GM08714 (cell line): ENCODE data around the gene CCDC149.

Experiments
- H3K4me3 ChIP-seq: fragments of 200-500 bp; sonication (Bioruptor generic); 2 replicates; pipeline ENCODE4 v1.5.1; 2014; ENCODE audit warnings: mild to moderate bottlenecking, low read length, inconsistent platforms
- ZNF274 ChIP-seq: IDR thresholded peaks from 2 replicates; pipeline ENCODE4 v1.6.1; 2012; ENCODE audit warnings: mild to moderate bottlenecking, low read depth, low read length

Gene CCDC149

GRCh38 chr4:24896056-24896455 is 16.8 kb downstream of the CCDC149 start:
- no peak for TF ChIP-seq ZNF274
- no peak overlapping the region for H3K4me3 ChIP-seq

DNA sequence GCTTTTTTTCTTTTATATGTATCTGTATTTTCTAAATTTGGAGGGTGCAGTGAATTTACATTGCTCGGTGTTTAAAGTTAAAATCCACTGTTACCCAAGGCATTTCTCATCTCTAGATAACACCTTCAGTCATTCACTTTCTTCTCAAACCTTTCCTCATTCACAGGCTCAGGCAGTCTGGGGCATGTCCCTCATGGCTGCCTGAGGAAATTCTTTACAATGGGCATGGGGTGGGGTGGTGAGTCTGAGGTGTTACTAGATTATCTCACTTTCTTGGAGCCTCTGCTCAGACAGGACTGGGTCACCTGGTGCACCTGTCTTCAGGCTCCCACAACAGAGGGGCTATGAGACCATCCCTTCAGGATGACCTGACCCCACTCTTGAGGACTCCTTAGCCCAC is 17.4 kb downstream of the CCDC149 start:
- no peak for TF ChIP-seq ZNF274
- H3K4me3 ChIP-seq = no peak overlapping the region

DNA sequence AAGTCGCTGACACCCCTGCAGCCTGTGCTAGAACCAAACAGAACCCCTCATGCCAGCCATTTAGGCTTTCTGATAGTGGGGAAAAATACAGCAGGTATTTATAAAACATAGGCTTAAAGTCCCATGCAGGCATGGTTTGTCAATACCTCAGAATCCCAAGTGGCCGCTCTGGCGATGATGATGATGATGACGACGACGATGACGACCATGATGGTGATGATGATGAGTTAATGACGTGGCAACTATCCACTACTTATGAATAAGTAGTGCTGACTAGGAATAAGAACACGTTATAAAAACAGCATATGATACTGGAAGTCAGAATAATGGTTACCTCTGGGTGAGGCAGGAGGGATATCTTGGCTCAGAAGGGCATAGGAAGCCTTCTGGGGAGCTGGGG is 18.0 kb downstream of the CCDC149 start:
- H3K4me3 ChIP-seq = no peak overlapping the region
- TF ChIP-seq ZNF274 = no peak

GRCh38 chr4:24894243-24894642 is 18.6 kb downstream of the CCDC149 start:
- TF ChIP-seq ZNF274 = no peak
- no peak overlapping the region for H3K4me3 ChIP-seq

- no peak overlapping the region for H3K4me3 ChIP-seq
- no peak for TF ChIP-seq ZNF274
These were observed 20.1 kb downstream of the CCDC149 start for GRCh38 chr4:24892778-24893177.

- no peak overlapping the region for H3K4me3 ChIP-seq
These were observed 20.6 kb downstream of the CCDC149 start for GRCh38 chr4:24892278-24892677.

GRCh38 chr4:24890561-24891126 is 22.2 kb downstream of the CCDC149 start:
- no peak overlapping the region for H3K4me3 ChIP-seq
- TF ChIP-seq ZNF274 = no peak

More at GRCh38 chr4:24892278-24892677, 20.6 kb downstream of the CCDC149 start:
- TF ChIP-seq ZNF274 = no peak

DNA sequence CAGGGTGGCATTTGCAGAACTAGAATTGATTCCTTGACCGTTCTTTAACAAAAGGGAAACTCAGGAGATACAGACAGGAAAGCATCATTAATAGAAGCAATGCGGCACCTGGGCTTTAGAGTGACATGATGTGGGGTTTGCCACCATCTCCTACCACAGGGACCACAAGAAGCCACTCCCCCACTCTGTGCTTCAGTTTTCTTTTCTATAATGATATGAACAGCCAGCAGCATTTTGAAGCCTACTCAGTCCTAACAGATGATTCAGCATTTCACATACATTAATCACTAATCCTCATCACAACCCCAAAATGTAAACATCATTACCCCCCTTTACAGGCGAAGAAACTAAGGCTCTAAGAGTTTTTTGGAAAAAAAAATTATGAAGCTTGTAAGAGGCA is 22.9 kb downstream of the CCDC149 start:
- TF ChIP-seq ZNF274 = no peak
- no peak overlapping the region for H3K4me3 ChIP-seq

- no peak for TF ChIP-seq ZNF274
- H3K4me3 ChIP-seq = no peak overlapping the region
These were observed 24.1 kb downstream of the CCDC149 start for GRCh38 chr4:24888475-24889344.

DNA sequence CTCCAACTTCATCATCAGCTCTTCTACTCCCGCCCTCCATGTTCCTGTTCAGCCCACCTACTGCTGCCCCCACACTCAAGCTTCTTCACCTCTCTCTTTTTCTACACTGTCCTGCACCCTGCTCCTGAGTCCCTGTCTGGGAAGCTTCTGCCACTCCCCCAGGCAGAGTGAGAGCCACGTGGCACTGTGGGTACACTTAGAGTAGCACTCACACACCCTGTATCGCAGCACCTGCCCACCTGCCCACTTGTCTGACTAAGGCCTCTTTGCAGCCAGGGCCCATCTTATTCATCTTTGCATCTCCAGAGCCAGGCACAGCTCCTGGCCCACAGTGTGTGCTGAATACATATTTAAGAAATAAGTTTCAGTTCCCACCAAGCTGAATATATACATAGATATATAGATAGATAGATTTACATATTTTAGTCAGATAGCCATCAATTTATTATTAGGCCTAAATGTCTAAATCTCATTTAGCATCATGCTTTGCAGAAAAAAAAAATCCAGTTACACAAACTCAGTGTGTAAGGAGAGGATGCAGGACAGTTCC is 24.9 kb downstream of the CCDC149 start:
- no peak for TF ChIP-seq ZNF274
- H3K4me3 ChIP-seq = no peak overlapping the region

- no peak overlapping the region for H3K4me3 ChIP-seq
- TF ChIP-seq ZNF274 = no peak
These were observed 26.2 kb downstream of the CCDC149 start for GRCh38 chr4:24886596-24886995.

DNA sequence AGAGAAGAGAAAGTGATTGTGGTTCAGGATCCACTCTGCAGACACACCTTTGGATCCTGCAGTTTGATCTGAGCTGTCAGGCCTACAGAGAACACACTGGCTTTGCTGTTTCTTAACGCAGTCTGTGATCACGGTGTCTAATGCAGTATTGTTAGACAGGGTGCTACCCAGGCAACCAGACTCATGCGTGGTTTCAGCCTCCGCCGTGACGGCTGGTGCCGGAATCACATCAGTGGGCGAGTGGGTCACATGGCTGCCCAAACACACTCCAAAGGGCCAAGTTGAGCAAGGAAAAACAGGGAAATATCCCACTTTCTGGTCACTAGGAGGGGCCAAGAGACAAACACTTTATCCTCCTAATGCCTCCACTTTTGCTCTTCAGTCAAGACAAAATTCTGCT is 27.5 kb downstream of the CCDC149 start:
- TF ChIP-seq ZNF274 = no peak
- H3K4me3 ChIP-seq = no peak overlapping the region

- no peak for TF ChIP-seq ZNF274
- no peak overlapping the region for H3K4me3 ChIP-seq
These were observed 27.9 kb downstream of the CCDC149 start for GRCh38 chr4:24884902-24885301.

GRCh38 chr4:24881508-24882196 is 31.2 kb downstream of the CCDC149 start:
- no peak overlapping the region for H3K4me3 ChIP-seq
- TF ChIP-seq ZNF274 = no peak
